T-helper 2 cell treated with Interferon-gamma antibody and Interleukin-4, amounts not matched to agents 5 μg/mL and 100 μg/mL, for 36 hours (primary cell): ENCODE results near the gene SERPIND1.

Experiments used
- DNase-seq: peaks from one replicate; pipeline ENCODE4 v3.0.0; 2021; ENCODE audit warnings: low spot score
- H3K27ac Mint-ChIP-seq: one replicate; pipeline ENCODE4 v1.8.0; 2021; ENCODE audit warnings: mild to moderate bottlenecking, mixed read lengths
- H3K27me3 Mint-ChIP-seq: one replicate; pipeline ENCODE4 v1.8.0; 2021; ENCODE audit warnings: low read depth, mixed read lengths
- H3K36me3 Mint-ChIP-seq: one replicate; pipeline ENCODE4 v1.8.0; 2021; ENCODE audit warnings: low read depth, mixed read lengths
- H3K4me1 Mint-ChIP-seq: one replicate; pipeline ENCODE4 v1.8.0; 2021; ENCODE audit warnings: low read depth, mixed read lengths
- H3K4me3 Mint-ChIP-seq: one replicate; pipeline ENCODE4 v1.8.0; 2022; ENCODE audit warnings: mild to moderate bottlenecking, moderate library complexity, mixed read lengths
- H3K9me3 Mint-ChIP-seq: one replicate; pipeline ENCODE4 v1.8.0; 2021; ENCODE audit warnings: mixed read lengths

The SERPIND1 gene

GRCh38 chr22:20774882-20775281 lies 969 bp downstream of the SERPIND1 start:
- Mint-ChIP-seq H3K27me3 (no peaks in the 10 kb centered on the region), H3K9me3 (no peaks in the 10 kb centered on the region), H3K27ac (no peak overlapping the region), H3K4me3 (no peak overlapping the region), H3K4me1 (peaks cover 5% of the 10 kb centered on the region), H3K36me3 (peaks cover 9% of the 10 kb centered on the region)
- no peak for DNase-seq

GRCh38 chr22:20775342-20775895 lies 1.5 kb downstream of the SERPIND1 start:
- no peak overlapping the region for H3K4me3 Mint-ChIP-seq
- H3K36me3 Mint-ChIP-seq = peaks cover 9% of the 10 kb centered on the region
- no peaks in the 10 kb centered on the region for H3K27me3 Mint-ChIP-seq
- peaks cover 5% of the 10 kb centered on the region for H3K4me1 Mint-ChIP-seq
- no peaks in the 10 kb centered on the region for H3K9me3 Mint-ChIP-seq
- no peak overlapping the region for H3K27ac Mint-ChIP-seq
- DNase-seq = no peak

GRCh38 chr22:20776624-20777405 lies 2.9 kb downstream of the SERPIND1 start:
- H3K27ac Mint-ChIP-seq = no peak overlapping the region
- H3K27me3 Mint-ChIP-seq = no peaks in the 10 kb centered on the region
- H3K4me1 Mint-ChIP-seq = peaks cover 5% of the 10 kb centered on the region
- no peaks in the 10 kb centered on the region for H3K9me3 Mint-ChIP-seq
- no peak for DNase-seq
- H3K4me3 Mint-ChIP-seq = no peak overlapping the region
- H3K36me3 Mint-ChIP-seq = peaks cover 9% of the 10 kb centered on the region

- no peak overlapping the region for H3K4me3 Mint-ChIP-seq
- H3K27me3 Mint-ChIP-seq = no peaks in the 10 kb centered on the region
- peaks cover 9% of the 10 kb centered on the region for H3K36me3 Mint-ChIP-seq
- H3K27ac Mint-ChIP-seq = no peak overlapping the region
- peak; percentile 8 for DNase-seq
- peaks cover 5% of the 10 kb centered on the region for H3K4me1 Mint-ChIP-seq
- no peaks in the 10 kb centered on the region for H3K9me3 Mint-ChIP-seq
Measured at GRCh38 chr22:20777420-20778177, 3.7 kb downstream of the SERPIND1 start.

- H3K36me3 Mint-ChIP-seq = peaks cover 9% of the 10 kb centered on the region
- H3K4me1 Mint-ChIP-seq = peaks cover 5% of the 10 kb centered on the region
- no peak overlapping the region for H3K4me3 Mint-ChIP-seq
- H3K9me3 Mint-ChIP-seq = no peaks in the 10 kb centered on the region
- H3K27me3 Mint-ChIP-seq = no peaks in the 10 kb centered on the region
- H3K27ac Mint-ChIP-seq = peak overlapping the region; percentile 10
- no peak for DNase-seq
Measured at GRCh38 chr22:20779014-20779817, 5.3 kb downstream of the SERPIND1 start.

- DNase-seq = no peak
- H3K36me3 Mint-ChIP-seq = peaks cover 9% of the 10 kb centered on the region
- peaks cover 5% of the 10 kb centered on the region for H3K4me1 Mint-ChIP-seq
- no peak overlapping the region for H3K27ac Mint-ChIP-seq
- H3K4me3 Mint-ChIP-seq = no peak overlapping the region
- no peaks in the 10 kb centered on the region for H3K27me3 Mint-ChIP-seq
- H3K9me3 Mint-ChIP-seq = no peaks in the 10 kb centered on the region
Measured at GRCh38 chr22:20779818-20780158, 5.9 kb downstream of the SERPIND1 start.

GRCh38 chr22:20781272-20781990 lies 7.5 kb downstream of the SERPIND1 start:
- no peak overlapping the region for H3K27ac Mint-ChIP-seq
- no peaks in the 10 kb centered on the region for H3K27me3 Mint-ChIP-seq
- DNase-seq = peak; percentile 67
- no peaks in the 10 kb centered on the region for H3K9me3 Mint-ChIP-seq
- peaks cover 5% of the 10 kb centered on the region for H3K4me1 Mint-ChIP-seq
- no peak overlapping the region for H3K4me3 Mint-ChIP-seq
- H3K36me3 Mint-ChIP-seq = peaks cover 9% of the 10 kb centered on the region

- DNase-seq = no peak
- Mint-ChIP-seq H3K4me3 (no peak overlapping the region), H3K4me1 (peaks cover 5% of the 10 kb centered on the region), H3K36me3 (peaks cover 9% of the 10 kb centered on the region), H3K9me3 (no peaks in the 10 kb centered on the region), H3K27ac (no peak overlapping the region), H3K27me3 (no peaks in the 10 kb centered on the region)
Measured at GRCh38 chr22:20782083-20782482, 8.2 kb downstream of the SERPIND1 start.

- DNase-seq = no peak
- Mint-ChIP-seq H3K27ac (no peak overlapping the region), H3K9me3 (no peaks in the 10 kb centered on the region), H3K4me1 (peaks cover 5% of the 10 kb centered on the region), H3K36me3 (peaks cover 7% of the 10 kb centered on the region), H3K27me3 (no peaks in the 10 kb centered on the region), H3K4me3 (no peak overlapping the region)
Measured at GRCh38 chr22:20782596-20783299, 8.8 kb downstream of the SERPIND1 start.

- Mint-ChIP-seq H3K4me3 (no peak overlapping the region), H3K9me3 (no peaks in the 10 kb centered on the region), H3K4me1 (peaks cover 5% of the 10 kb centered on the region), H3K27ac (no peak overlapping the region), H3K36me3 (peaks cover 10% of the 10 kb centered on the region), H3K27me3 (no peaks in the 10 kb centered on the region)
- DNase-seq = no peak
Measured at GRCh38 chr22:20783300-20783673, 9.4 kb downstream of the SERPIND1 start.

GRCh38 chr22:20783844-20784723 lies 10.2 kb downstream of the SERPIND1 start:
- peaks cover 10% of the 10 kb centered on the region for H3K36me3 Mint-ChIP-seq
- peaks cover 4% of the 10 kb centered on the region for H3K4me1 Mint-ChIP-seq
- DNase-seq = peak; percentile 36
- no peaks in the 10 kb centered on the region for H3K9me3 Mint-ChIP-seq
- H3K27ac Mint-ChIP-seq = no peak overlapping the region
- no peaks in the 10 kb centered on the region for H3K27me3 Mint-ChIP-seq
- H3K4me3 Mint-ChIP-seq = no peak overlapping the region

GRCh38 chr22:20785415-20785814 lies 11.5 kb downstream of the SERPIND1 start:
- Mint-ChIP-seq H3K36me3 (peaks cover 6% of the 10 kb centered on the region), H3K27ac (no peak overlapping the region), H3K9me3 (no peaks in the 10 kb centered on the region), H3K27me3 (no peaks in the 10 kb centered on the region), H3K4me3 (no peak overlapping the region), H3K4me1 (no peaks in the 10 kb centered on the region)
- DNase-seq = no peak
